ENCODE results near the gene ZNF462. TPM values are rescaled to one million over a fixed set of nuclear protein-coding genes. Genes with fewer than 3 reads are reported as not detected.
A peak's percentile ranks its signal among the peaks of the same experiment; 100 is the strongest.

Gene ZNF462
- total RNA-seq, 6 experiments from 2014 or later = 0.93 to 4.0 (median 2.9) TPM

DNA sequence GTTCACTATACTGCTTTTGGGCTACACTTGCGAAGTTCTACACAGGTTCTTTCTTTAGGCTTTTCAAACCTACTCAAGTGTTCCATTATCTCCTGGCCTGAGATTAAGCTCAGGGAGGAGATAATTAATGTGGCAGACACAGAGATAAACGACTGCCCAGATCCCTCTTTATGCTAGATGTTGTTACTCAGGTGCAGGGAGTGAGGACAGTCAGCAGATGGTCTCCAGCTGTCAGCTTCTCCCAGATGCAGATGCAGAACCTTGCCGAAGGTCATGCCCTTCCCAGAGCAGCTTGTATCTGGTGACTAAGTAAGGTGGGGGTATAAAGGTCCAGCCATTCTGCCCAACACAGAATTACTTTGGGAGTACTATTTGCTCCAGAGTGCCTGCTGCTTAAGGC lies 166.2 kb downstream of the ZNF462 start:
- H3K36me3 ChIP-seq = no peaks in the 10 kb centered on the region
- no peak for ATAC-seq

GRCh38 chr9:107033966-107034365 lies 171.0 kb downstream of the ZNF462 start:
- H3K27ac ChIP-seq = no peak overlapping the region
- DNase-seq (no peak), ATAC-seq (no peak)
- WGBS (ENCODE audit: insufficient coverage, low coverage, low lambda C conversion rate, missing lambda C conversion rate) = 72% methylated on average over 3 of the region's 3 CpGs
- intact Hi-C loops (cut with DNase I) = no loop called here
- H3K4me3 ChIP-seq = no peak overlapping the region
- no peaks in the 10 kb centered on the region for H3K27me3 ChIP-seq
- H3K4me1 ChIP-seq = peaks cover 0 to 14% (median 0%) of the 10 kb centered on the region in 4 donors
- TF ChIP-seq POLR2A (IDR thresholded peaks at IDR 0.05) = no peak
- TF ChIP-seq, protein P1, sequence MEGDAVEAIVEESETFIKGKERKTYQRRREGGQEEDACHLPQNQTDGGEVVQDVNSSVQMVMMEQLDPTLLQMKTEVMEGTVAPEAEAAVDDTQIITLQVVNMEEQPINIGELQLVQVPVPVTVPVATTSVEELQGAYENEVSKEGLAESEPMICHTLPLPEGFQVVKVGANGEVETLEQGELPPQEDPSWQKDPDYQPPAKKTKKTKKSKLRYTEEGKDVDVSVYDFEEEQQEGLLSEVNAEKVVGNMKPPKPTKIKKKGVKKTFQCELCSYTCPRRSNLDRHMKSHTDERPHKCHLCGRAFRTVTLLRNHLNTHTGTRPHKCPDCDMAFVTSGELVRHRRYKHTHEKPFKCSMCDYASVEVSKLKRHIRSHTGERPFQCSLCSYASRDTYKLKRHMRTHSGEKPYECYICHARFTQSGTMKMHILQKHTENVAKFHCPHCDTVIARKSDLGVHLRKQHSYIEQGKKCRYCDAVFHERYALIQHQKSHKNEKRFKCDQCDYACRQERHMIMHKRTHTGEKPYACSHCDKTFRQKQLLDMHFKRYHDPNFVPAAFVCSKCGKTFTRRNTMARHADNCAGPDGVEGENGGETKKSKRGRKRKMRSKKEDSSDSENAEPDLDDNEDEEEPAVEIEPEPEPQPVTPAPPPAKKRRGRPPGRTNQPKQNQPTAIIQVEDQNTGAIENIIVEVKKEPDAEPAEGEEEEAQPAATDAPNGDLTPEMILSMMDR (IDR thresholded peaks at IDR 0.05) = no peak
- H3K9me3 ChIP-seq = no peaks in the 10 kb centered on the region
- no peaks in the 10 kb centered on the region for H3K36me3 ChIP-seq

More for the DNA sequence above, 166.2 kb downstream of the ZNF462 start:
- no peak for DNase-seq
- WGBS (ENCODE audit: insufficient coverage, low coverage, low lambda C conversion rate, missing lambda C conversion rate) = 58% methylated on average over 2 of the region's 3 CpGs
- Histone ChIP-seq H3K4me3 (no peak overlapping the region), H3K27me3 (no peaks in the 10 kb centered on the region), H3K27ac (no peak overlapping the region), H3K4me1 (no peaks in the 10 kb centered on the region), H3K9me3 (no peaks in the 10 kb centered on the region)
- intact Hi-C loops (cut with DNase I) = no loop called here
- TF ChIP-seq POLR2A (IDR thresholded peaks at IDR 0.05) = no peak
- TF ChIP-seq, protein P1 (IDR thresholded peaks at IDR 0.05) = no peak

- no peak for DNase-seq
- no peaks in the 10 kb centered on the region for H3K27me3 ChIP-seq
- H3K4me3 ChIP-seq = no peak overlapping the region
- no peaks in the 10 kb centered on the region for H3K9me3 ChIP-seq
- intact Hi-C loops (cut with DNase I) = no loop called here
- ATAC-seq = no peak
- H3K4me1 ChIP-seq = peaks cover 0 to 14% (median 0%) of the 10 kb centered on the region in 4 donors
- H3K36me3 ChIP-seq = no peaks in the 10 kb centered on the region
- TF ChIP-seq, protein P1 (IDR thresholded peaks at IDR 0.05) = no peak
- no peak for TF ChIP-seq POLR2A (IDR thresholded peaks at IDR 0.05)
- WGBS (ENCODE audit: insufficient coverage, low coverage, low lambda C conversion rate, missing lambda C conversion rate) = 78% methylated on average over 5 of the region's 5 CpGs
- no peak overlapping the region for H3K27ac ChIP-seq
Observed at GRCh38 chr9:107034831-107035230, 171.9 kb downstream of the ZNF462 start.

DNA sequence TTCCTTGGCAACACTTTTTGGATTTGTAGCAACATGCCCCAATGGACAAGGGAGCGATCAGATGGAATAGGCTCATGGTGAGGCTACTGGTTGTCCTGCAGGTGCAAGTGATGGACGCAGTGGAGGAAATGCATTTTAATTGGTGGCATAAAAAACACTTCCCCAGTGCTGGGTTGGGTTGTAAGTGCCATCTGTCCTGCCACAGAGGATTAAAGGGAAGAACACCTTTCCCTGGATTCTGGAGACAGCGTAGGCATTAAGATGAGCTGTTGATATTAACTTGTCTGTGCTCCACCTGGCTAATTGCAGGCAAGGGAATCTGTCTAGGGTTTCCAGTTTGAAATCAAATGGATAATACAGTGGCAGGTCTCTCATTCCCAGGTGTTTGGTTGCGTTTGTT lies 173.4 kb downstream of the ZNF462 start:
- TF ChIP-seq POLR2A (IDR thresholded peaks at IDR 0.05) = no peak
- TF ChIP-seq, protein P1 (IDR thresholded peaks at IDR 0.05) = no peak
- intact Hi-C loops (cut with DNase I) = no loop called here
- Histone ChIP-seq H3K9me3 (no peaks in the 10 kb centered on the region), H3K27me3 (no peaks in the 10 kb centered on the region), H3K4me1 (peaks cover 0 to 14% (median 0%) of the 10 kb centered on the region in 4 donors), H3K4me3 (no peak overlapping the region), H3K27ac (no peak overlapping the region), H3K36me3 (no peaks in the 10 kb centered on the region)
- DNase-seq = no peak
- ATAC-seq = peak in 1 of 4 donors; percentile 11
- 66% methylated on average over 4 of the region's 4 CpGs for WGBS (ENCODE audit: insufficient coverage, low coverage, low lambda C conversion rate, missing lambda C conversion rate)

DNA sequence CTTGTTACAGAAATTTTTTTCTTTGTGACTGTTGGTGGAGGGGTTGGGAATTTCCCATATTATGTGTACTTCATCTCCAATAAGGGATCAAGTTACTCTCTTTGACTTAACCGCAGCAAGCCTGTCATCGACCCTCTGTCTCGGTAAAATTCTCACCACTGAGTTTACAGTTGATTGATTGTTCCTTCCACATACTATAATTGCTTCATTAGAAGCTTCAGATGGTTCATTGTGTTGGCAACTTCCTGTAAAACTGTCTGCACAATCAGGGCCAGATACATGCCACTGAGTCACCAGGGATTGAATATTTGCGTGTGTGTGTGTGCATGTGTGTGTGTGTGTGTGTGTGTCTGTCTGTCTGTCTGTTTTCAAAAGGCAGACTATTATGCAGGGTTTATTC lies 176.6 kb downstream of the ZNF462 start:
- no peak for TF ChIP-seq POLR2A (IDR thresholded peaks at IDR 0.05)
- TF ChIP-seq, protein P1 (IDR thresholded peaks at IDR 0.05) = no peak
- DNase-seq (no peak), ATAC-seq (no peak)
- 24% methylated on average over 4 of the region's 4 CpGs for WGBS (ENCODE audit: insufficient coverage, low coverage, low lambda C conversion rate, missing lambda C conversion rate)
- H3K9me3 ChIP-seq = no peaks in the 10 kb centered on the region
- H3K4me3 ChIP-seq = no peak overlapping the region
- H3K27me3 ChIP-seq = no peaks in the 10 kb centered on the region
- H3K27ac ChIP-seq = no peak overlapping the region
- no peaks in the 10 kb centered on the region for H3K36me3 ChIP-seq
- intact Hi-C loops (cut with DNase I) = no loop called here
- H3K4me1 ChIP-seq = peaks cover 0 to 14% (median 0%) of the 10 kb centered on the region in 4 donors
